Endothelial cell of umbilical vein (primary cell): ENCODE data around the gene HOXC13. TPM values are rescaled to one million over a fixed set of nuclear protein-coding genes. Genes with fewer than 3 reads are reported as not detected.

ENCODE experiments used
- BruUV-seq: library from RNA; stranded (reverse); fragments of 400-500 nt; replicated peaks from 2 replicates; lab custom pipeline; 2021; lab: Mats Ljungman, UMichigan
- CTCF ChIA-PET: fragments of 300-600, 350-600 bp; sonication (Branson Sonifier 250); formaldehyde crosslinking; loops from one replicate; lab custom pipeline; 2021; ENCODE audit warnings: antibody characterized with exemption, inconsistent platforms; lab: Charles Lee
- POLR2A ChIA-PET: fragments of 300-600, 350-600 bp; sonication (Branson Sonifier 250); formaldehyde crosslinking; loops from one replicate; lab custom pipeline; 2021; ENCODE audit warnings: antibody characterized with exemption, inconsistent platforms; lab: Charles Lee
- DNase-seq: peaks from one replicate; pipeline ENCODE4 v3.0.0-alpha.2; 2011; ENCODE audit warnings: low read depth, low spot score
- FAIRE-seq: peaks from 2 replicates; lab custom pipeline; 2011; peaks lifted over from hg19 to GRCh38; lab: Jason Lieb, UNC
- H2AFZ ChIP-seq: 2 replicates; pipeline ENCODE4 v1.6.0; 2012; ENCODE audit warnings: low read depth, low read length, control low read depth, inconsistent platforms
- H3K27ac ChIP-seq: 2 replicates; pipeline ENCODE4 v1.5.1; 2011; ENCODE audit warnings: low read depth, mild to moderate bottlenecking, control low read depth, low read length, moderate library complexity; ENCODE audit not compliant: insufficient read depth
- H3K27me3 ChIP-seq, 2 experiments: 2 replicates each; pipeline versions ENCODE4 v1.6.0 to v1.6.1; 2011; ENCODE audit warnings: low read length in 2 of 2, mixed read lengths in 1 of 2; ENCODE audit not compliant: control insufficient read depth in 2 of 2, insufficient read depth in 2 of 2
- H3K36me3 ChIP-seq, 2 experiments: 2 replicates in 1 of 2; 3 replicates in 1 of 2; pipeline ENCODE4 v1.5.1; 2011; ENCODE audit warnings: low read length in 2 of 2, mild to moderate bottlenecking in 1 of 2, moderate library complexity in 1 of 2; ENCODE audit not compliant: control insufficient read depth in 2 of 2, insufficient read depth in 2 of 2; ENCODE audit errors: extremely low read depth in 1 of 2
- H3K4me1 ChIP-seq: 3 replicates; pipeline ENCODE4 v1.5.1; 2011; ENCODE audit warnings: mild to moderate bottlenecking, low read length; ENCODE audit not compliant: control insufficient read depth, insufficient read depth; ENCODE audit errors: extremely low read depth
- H3K4me2 ChIP-seq: 2 replicates; pipeline ENCODE4 v1.6.1; 2011; ENCODE audit warnings: low read length, control low read depth, mixed read lengths; ENCODE audit not compliant: insufficient read depth
- H3K4me3 ChIP-seq, 3 experiments: fragments of 200-600 bp in 1 of 3; sonication (generic), shearing (Covaris generic) in 1 of 3; replicated peaks in 1 of 3; 2 replicates each; pipeline ENCODE4 v1.5.1; 2011 to 2016; ENCODE audit warnings: control low read depth in 3 of 3, low read length in 3 of 3, mild to moderate bottlenecking in 2 of 3, inconsistent platforms in 1 of 3, low read depth in 1 of 3, moderate library complexity in 1 of 3; ENCODE audit not compliant: insufficient read depth in 1 of 3
- H3K79me2 ChIP-seq: 2 replicates; pipeline ENCODE4 v1.6.0; 2012; ENCODE audit warnings: low read length, inconsistent platforms; ENCODE audit not compliant: control insufficient read depth, insufficient read depth
- H3K9ac ChIP-seq: replicated peaks from 2 replicates; pipeline ENCODE3; 2011; ENCODE audit warnings: low read length, control low read depth; ENCODE audit not compliant: insufficient read depth; ENCODE audit errors: extremely low read depth
- H3K9me1 ChIP-seq: replicated peaks from 3 replicates; pipeline ENCODE4 v1.6.0; 2011; ENCODE audit warnings: mild to moderate bottlenecking, low read length; ENCODE audit not compliant: control insufficient read depth, insufficient read depth; ENCODE audit errors: extremely low read depth
- H3K9me3 ChIP-seq: replicated peaks from 2 replicates; pipeline ENCODE4 v1.5.1; 2012; ENCODE audit warnings: low read length, inconsistent platforms; ENCODE audit not compliant: control insufficient read depth, insufficient read depth
- H4K20me1 ChIP-seq: replicated peaks from 2 replicates; pipeline ENCODE3; 2011; ENCODE audit warnings: mild to moderate bottlenecking, low read length; ENCODE audit not compliant: control insufficient read depth, insufficient read depth; ENCODE audit errors: extremely low read depth
- CTCF ChIP-seq, 2 donors: IDR thresholded peaks; 1 replicate in 1 of 2; 2 replicates in 1 of 2; pipeline ENCODE4 v1.5.1; 2011; ENCODE audit warnings: low read length in 2 of 2, mild to moderate bottlenecking in 2 of 2, moderate library complexity in 2 of 2, control low read depth in 1 of 2, inconsistent platforms in 1 of 2, low read depth in 1 of 2; ENCODE audit not compliant: insufficient read depth in 1 of 2; ENCODE audit errors: extremely low read depth in 1 of 2
- EZH2 ChIP-seq: IDR thresholded peaks from 2 replicates; pipeline ENCODE4 v1.6.1; 2012; ENCODE audit warnings: borderline replicate concordance, low read depth, mild to moderate bottlenecking, moderate library complexity, low read length, inconsistent platforms; ENCODE audit not compliant: severe bottlenecking
- FOS ChIP-seq: IDR thresholded peaks from 2 replicates; pipeline ENCODE4 v1.6.1; 2011; ENCODE audit warnings: mild to moderate bottlenecking, low read length, moderate library complexity, borderline replicate concordance; ENCODE audit not compliant: insufficient read depth
- GATA2 ChIP-seq: IDR thresholded peaks from 2 replicates; pipeline ENCODE4 v1.7.0; 2011; ENCODE audit warnings: low read depth, mild to moderate bottlenecking, moderate library complexity, mixed read lengths, low read length; ENCODE audit not compliant: insufficient read length, insufficient read depth
- JUN ChIP-seq: IDR thresholded peaks from 2 replicates; pipeline ENCODE4 v1.6.1; 2011; ENCODE audit warnings: borderline replicate concordance, low read depth; ENCODE audit not compliant: insufficient read length, insufficient read depth
- MYC ChIP-seq: IDR thresholded peaks from one replicate; pipeline ENCODE4 v1.6.1; 2011; ENCODE audit warnings: mild to moderate bottlenecking, low read depth, low read length
- POLR2A ChIP-seq: IDR thresholded peaks from 2 replicates; pipeline ENCODE4 v1.6.1; 2012; ENCODE audit warnings: low read depth, mild to moderate bottlenecking, control low read depth, low read length
- POLR2AphosphoS5 ChIP-seq: IDR thresholded peaks from 2 replicates; pipeline ENCODE4 v1.6.1; 2012; ENCODE audit warnings: low read depth, mild to moderate bottlenecking, control low read depth, low read length, moderate library complexity; ENCODE audit not compliant: insufficient read depth
- dilution Hi-C: fragments of 300-500 bp; cut with MboI; formaldehyde crosslinking; loops from one replicate; pipeline ENCODE4 v1.15.0; 2019; ENCODE audit warnings: low sequenced_read_pairs; ENCODE audit not compliant: extremely low pct_ligation_motif_present
- intact Hi-C: fragments of 100-400 bp; cut with micrococcal nuclease; formaldehyde crosslinking; loops from one replicate; pipeline ENCODE4 v1.10.0; 2022
- polyA plus RNA-seq, 4 experiments: library from polyadenylated mRNA; depleted of rRNA in 3 of 4; stranded (reverse) in 3 of 4; unstranded in 1 of 4; fragments of >200 nt; gene quantifications; 2 replicates each; pipeline versions ENCODE4 v1.2.1 to v1.2.3, GENCODE V29; 2011 to 2012; ENCODE audit warnings: missing spikeins in 1 of 4
- total RNA-seq: library from RNA; stranded (reverse); gene quantifications from 2 replicates; pipeline ENCODE4 v1.2.3, GENCODE V29; 2021
- TF ChIP-seq, protein P1 (sequence below): IDR thresholded peaks from 2 replicates; pipeline ENCODE4 v1.6.1; 2011; ENCODE audit not compliant: insufficient read depth, insufficient read length

HOXC13 gene
- total and polyA plus RNA-seq, 2 donors (not counting 3 experiments of a cell fraction or from before 2014, with no cell fraction given), result not detected

DNA sequence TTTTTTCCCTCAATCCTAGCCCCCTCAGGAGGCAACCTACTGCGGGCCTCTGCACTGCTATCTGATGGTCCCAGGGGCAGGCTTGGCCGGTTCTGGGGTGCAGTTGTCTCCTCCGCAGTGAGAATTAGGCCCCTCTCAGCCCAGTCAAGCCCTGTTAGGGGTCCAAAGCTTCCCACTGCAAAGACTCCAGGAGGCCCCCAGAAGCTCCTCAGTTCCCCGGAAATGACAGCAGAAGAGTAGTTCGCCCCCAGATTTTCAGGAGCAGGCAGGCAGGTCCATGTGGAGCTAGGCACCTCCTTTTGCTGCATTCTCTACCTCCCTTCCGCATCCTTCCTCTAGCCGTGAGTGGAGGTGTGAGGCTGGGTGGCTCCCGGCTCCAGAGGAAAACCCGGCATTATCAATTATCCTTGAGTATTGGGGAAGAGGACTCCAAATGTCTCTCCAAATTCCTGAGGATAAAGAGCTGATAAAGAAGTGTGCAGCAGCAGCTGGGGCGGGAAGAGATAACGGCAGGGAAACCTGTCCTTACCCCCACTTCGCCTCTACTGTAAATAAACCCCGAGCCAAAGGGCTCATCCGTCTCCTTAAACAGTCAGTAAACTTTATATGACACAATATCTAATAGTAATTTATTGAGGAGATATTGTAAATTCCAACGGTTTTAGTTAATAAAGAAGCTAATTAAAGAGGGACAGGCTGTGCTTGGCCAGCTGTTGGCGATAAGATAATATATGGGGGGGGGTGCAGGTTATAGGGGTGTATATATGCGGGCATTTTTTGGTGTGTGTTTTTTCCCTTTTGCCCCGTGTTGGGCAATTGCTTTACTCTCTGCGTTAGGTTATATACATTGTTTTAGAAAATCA is 15.4 kb downstream of the HOXC13 start:
- no peak overlapping the region for H3K27ac ChIP-seq
- peaks cover 91 to 98% of the 10 kb centered on the region in 2 experiments for H3K27me3 ChIP-seq
- no TSS peak for BruUV-seq
- DNase-seq (no peak), FAIRE-seq (no peak)
- H4K20me1 ChIP-seq, result no peaks in the 10 kb centered on the region
- H3K9ac ChIP-seq, result no peak overlapping the region
- ChIA-PET CTCF (no interaction called here), POLR2A (no interaction called here)
- H3K9me3 ChIP-seq, result no peaks in the 10 kb centered on the region
- H3K4me2 ChIP-seq, result no peak overlapping the region
- no peaks in the 10 kb centered on the region for H3K9me1 ChIP-seq
- no peaks in the 10 kb centered on the region for H3K4me1 ChIP-seq
- H3K36me3 ChIP-seq, result no peaks in the 10 kb centered on the region
- TF ChIP-seq POLR2AphosphoS5, result no peak
- TF ChIP-seq CTCF (IDR thresholded peaks at IDR 0.05; ENCODE audit: extremely low read depth in 1 of 2, insufficient read depth in 1 of 2, low read depth in 1 of 2, low read length in 2 of 2), result no peak
- TF ChIP-seq EZH2, result no peak
- TF ChIP-seq MYC, result no peak
- TF ChIP-seq POLR2A, result no peak
- TF ChIP-seq GATA2, result no peak
- TF ChIP-seq, protein P1, sequence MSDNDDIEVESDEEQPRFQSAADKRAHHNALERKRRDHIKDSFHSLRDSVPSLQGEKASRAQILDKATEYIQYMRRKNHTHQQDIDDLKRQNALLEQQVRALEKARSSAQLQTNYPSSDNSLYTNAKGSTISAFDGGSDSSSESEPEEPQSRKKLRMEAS, result no peak
- TF ChIP-seq FOS, result no peak
- no peak for TF ChIP-seq JUN
- dilution Hi-C loops (no loop called here), intact Hi-C loops (no loop called here)
- no peak overlapping the region for H2AFZ ChIP-seq
- no peaks in the 10 kb centered on the region for H3K79me2 ChIP-seq
- H3K4me3 ChIP-seq, result no peak overlapping the region
